ENCODE results near the gene MBLAC1.
A peak's percentile ranks its signal among the peaks of the same experiment; 100 is the strongest.

The MBLAC1 gene

GRCh38 chr7:100101016-100101862 is 25.5 kb upstream of the MBLAC1 start, which contains the start of the genes AP4M1 and MCM7:
Gene AP4M1 (plus strand): TSS chr7:100101643. CDS start chr7:100101715, 72 bp downstream.
Gene MCM7 (minus strand): TSS chr7:100101397. CDS start chr7:100101294, 103 bp downstream.
- peaks cover 37% of the 10 kb centered on the region for H3K4me1 Mint-ChIP-seq
- H3K4me3 Mint-ChIP-seq, result peak within 1 kb of the TSS; percentile 94
- H3K27me3 Mint-ChIP-seq, result no peaks in the 10 kb centered on the region
- H3K9me3 Mint-ChIP-seq, result no peaks in the 10 kb centered on the region
- ATAC-seq (replicated peaks; ENCODE audit: extremely low read depth, poor library complexity, severe bottlenecking) (peak; percentile 91), DNase-seq (ENCODE audit: low spot score in 2 of 2) (peak; percentile 87 to 91)
- peaks cover 55% of the 10 kb centered on the region for H3K36me3 Mint-ChIP-seq (ENCODE audit: insufficient read depth)
- H3K27ac Mint-ChIP-seq (ENCODE audit: low read depth), result peak within 1 kb of the TSS; percentile 97

- no peak for DNase-seq (ENCODE audit: low spot score in 2 of 2)
- no peak for ATAC-seq (replicated peaks; ENCODE audit: extremely low read depth, poor library complexity, severe bottlenecking)
- H3K27me3 Mint-ChIP-seq, result no peaks in the 10 kb centered on the region
- H3K4me1 Mint-ChIP-seq, result peaks cover 27% of the 10 kb centered on the region
- H3K9me3 Mint-ChIP-seq, result no peaks in the 10 kb centered on the region
- peaks cover 47% of the 10 kb centered on the region for H3K36me3 Mint-ChIP-seq (ENCODE audit: insufficient read depth)
- H3K4me3 Mint-ChIP-seq, result peak overlapping the region; percentile 94
- peak overlapping the region; percentile 29 for H3K27ac Mint-ChIP-seq (ENCODE audit: low read depth)
Measured at GRCh38 chr7:100102950-100103840, 23.6 kb upstream of the MBLAC1 start.

- peaks cover 5% of the 10 kb centered on the region for H3K4me1 Mint-ChIP-seq
- ATAC-seq (replicated peaks; ENCODE audit: extremely low read depth, poor library complexity, severe bottlenecking) (no peak), DNase-seq (ENCODE audit: low spot score in 2 of 2) (no peak)
- no peaks in the 10 kb centered on the region for H3K27me3 Mint-ChIP-seq
- no peaks in the 10 kb centered on the region for H3K9me3 Mint-ChIP-seq
- H3K36me3 Mint-ChIP-seq (ENCODE audit: insufficient read depth), result peaks cover 35% of the 10 kb centered on the region
- H3K4me3 Mint-ChIP-seq, result no peak overlapping the region
- no peak overlapping the region for H3K27ac Mint-ChIP-seq (ENCODE audit: low read depth)
Measured at GRCh38 chr7:100105534-100105933, 21.2 kb upstream of the MBLAC1 start.

- no peaks in the 10 kb centered on the region for H3K27me3 Mint-ChIP-seq
- peaks cover 37% of the 10 kb centered on the region for H3K36me3 Mint-ChIP-seq (ENCODE audit: insufficient read depth)
- peaks cover 5% of the 10 kb centered on the region for H3K4me1 Mint-ChIP-seq
- DNase-seq (ENCODE audit: low spot score in 2 of 2), result no peak
- H3K9me3 Mint-ChIP-seq, result no peaks in the 10 kb centered on the region
- H3K27ac Mint-ChIP-seq (ENCODE audit: low read depth), result no peak overlapping the region
- no peak overlapping the region for H3K4me3 Mint-ChIP-seq
- ATAC-seq (replicated peaks; ENCODE audit: extremely low read depth, poor library complexity, severe bottlenecking), result no peak
Measured at GRCh38 chr7:100106633-100107032, 20.1 kb upstream of the MBLAC1 start.

GRCh38 chr7:100107125-100107737 is 19.5 kb upstream of the MBLAC1 start:
- Mint-ChIP-seq H3K9me3 (no peaks in the 10 kb centered on the region), H3K27me3 (no peaks in the 10 kb centered on the region), H3K27ac (ENCODE audit: low read depth) (no peak overlapping the region), H3K36me3 (ENCODE audit: insufficient read depth) (peaks cover 35% of the 10 kb centered on the region), H3K4me3 (no peak overlapping the region), H3K4me1 (peaks cover 5% of the 10 kb centered on the region)
- no peak for ATAC-seq (replicated peaks; ENCODE audit: extremely low read depth, poor library complexity, severe bottlenecking)
- no peak for DNase-seq (ENCODE audit: low spot score in 2 of 2)

GRCh38 chr7:100107890-100108289 is 18.9 kb upstream of the MBLAC1 start:
- Mint-ChIP-seq H3K9me3 (no peaks in the 10 kb centered on the region), H3K36me3 (ENCODE audit: insufficient read depth) (peaks cover 41% of the 10 kb centered on the region), H3K27me3 (no peaks in the 10 kb centered on the region), H3K4me1 (no peaks in the 10 kb centered on the region), H3K4me3 (no peak overlapping the region), H3K27ac (ENCODE audit: low read depth) (no peak overlapping the region)
- ATAC-seq (replicated peaks; ENCODE audit: extremely low read depth, poor library complexity, severe bottlenecking) (no peak), DNase-seq (ENCODE audit: low spot score in 2 of 2) (no peak)

GRCh38 chr7:100109521-100110163 is 17.1 kb upstream of the MBLAC1 start:
- Mint-ChIP-seq H3K9me3 (no peaks in the 10 kb centered on the region), H3K27me3 (no peaks in the 10 kb centered on the region), H3K4me3 (no peak overlapping the region), H3K4me1 (no peaks in the 10 kb centered on the region), H3K36me3 (ENCODE audit: insufficient read depth) (peaks cover 44% of the 10 kb centered on the region), H3K27ac (ENCODE audit: low read depth) (no peak overlapping the region)
- ATAC-seq (replicated peaks; ENCODE audit: extremely low read depth, poor library complexity, severe bottlenecking) (no peak), DNase-seq (ENCODE audit: low spot score in 2 of 2) (no peak)

GRCh38 chr7:100111156-100111555 is 15.6 kb upstream of the MBLAC1 start:
- Mint-ChIP-seq H3K27me3 (no peaks in the 10 kb centered on the region), H3K4me1 (no peaks in the 10 kb centered on the region), H3K9me3 (no peaks in the 10 kb centered on the region), H3K27ac (ENCODE audit: low read depth) (no peak overlapping the region), H3K4me3 (no peak overlapping the region), H3K36me3 (ENCODE audit: insufficient read depth) (peaks cover 43% of the 10 kb centered on the region)
- DNase-seq (ENCODE audit: low spot score in 2 of 2) (no peak), ATAC-seq (replicated peaks; ENCODE audit: extremely low read depth, poor library complexity, severe bottlenecking) (no peak)

- no peaks in the 10 kb centered on the region for H3K4me1 Mint-ChIP-seq
- H3K4me3 Mint-ChIP-seq, result no peak overlapping the region
- ATAC-seq (replicated peaks; ENCODE audit: extremely low read depth, poor library complexity, severe bottlenecking) (no peak), DNase-seq (ENCODE audit: low spot score in 2 of 2) (no peak)
- no peaks in the 10 kb centered on the region for H3K27me3 Mint-ChIP-seq
- H3K36me3 Mint-ChIP-seq (ENCODE audit: insufficient read depth), result peaks cover 41% of the 10 kb centered on the region
- no peaks in the 10 kb centered on the region for H3K9me3 Mint-ChIP-seq
- H3K27ac Mint-ChIP-seq (ENCODE audit: low read depth), result no peak overlapping the region
Measured at GRCh38 chr7:100111914-100112313, 14.9 kb upstream of the MBLAC1 start.

- Mint-ChIP-seq H3K27ac (ENCODE audit: low read depth) (no peak overlapping the region), H3K27me3 (no peaks in the 10 kb centered on the region), H3K36me3 (ENCODE audit: insufficient read depth) (peaks cover 42% of the 10 kb centered on the region), H3K4me1 (peaks cover 18% of the 10 kb centered on the region), H3K9me3 (no peaks in the 10 kb centered on the region), H3K4me3 (no peak overlapping the region)
- no peak for ATAC-seq (replicated peaks; ENCODE audit: extremely low read depth, poor library complexity, severe bottlenecking)
- DNase-seq (ENCODE audit: low spot score in 2 of 2), result no peak
Measured at GRCh38 chr7:100115026-100115425, 11.7 kb upstream of the MBLAC1 start.

- no peak for DNase-seq (ENCODE audit: low spot score in 2 of 2)
- Mint-ChIP-seq H3K27ac (ENCODE audit: low read depth) (peak overlapping the region; percentile 99), H3K9me3 (no peaks in the 10 kb centered on the region), H3K4me3 (peak overlapping the region; percentile 97), H3K36me3 (ENCODE audit: insufficient read depth) (peaks cover 24% of the 10 kb centered on the region), H3K4me1 (peaks cover 25% of the 10 kb centered on the region), H3K27me3 (no peaks in the 10 kb centered on the region)
- ATAC-seq (replicated peaks; ENCODE audit: extremely low read depth, poor library complexity, severe bottlenecking), result no peak
Measured at GRCh38 chr7:100118388-100119071, 8.2 kb upstream of the MBLAC1 start.
